Stomach smooth muscle (tissue), 2 donors: ENCODE results near the gene STARD3.

Experiments used
- H3K27ac ChIP-seq: one replicate; pipeline ENCODE4 v1.7.0; 2013; ENCODE audit warnings: mild to moderate bottlenecking, low read length, inconsistent platforms
- H3K27me3 ChIP-seq, 2 donors: one replicate each; pipeline ENCODE4 v1.7.0; 2013; ENCODE audit warnings: low read length in 2 of 2; ENCODE audit not compliant: insufficient read depth in 2 of 2, control insufficient read depth in 1 of 2
- H3K36me3 ChIP-seq, 2 donors: one replicate each; pipeline ENCODE4 v1.7.0; 2013; ENCODE audit warnings: low read length in 2 of 2; ENCODE audit not compliant: control insufficient read depth in 2 of 2, insufficient read depth in 2 of 2
- H3K4me1 ChIP-seq: one replicate; pipeline ENCODE4 v1.7.0; 2013; ENCODE audit warnings: low read length; ENCODE audit not compliant: control insufficient read depth, insufficient read depth
- H3K4me3 ChIP-seq, 2 donors: one replicate each; pipeline ENCODE4 v1.7.0; 2013; ENCODE audit warnings: low read length in 2 of 2
- H3K9ac ChIP-seq, 2 donors: one replicate each; pipeline ENCODE4 v1.7.0; 2013; ENCODE audit warnings: low read length in 2 of 2, mild to moderate bottlenecking in 1 of 2
- H3K9me3 ChIP-seq, 2 donors: one replicate each; pipeline ENCODE4 v1.7.0; 2013; ENCODE audit warnings: low read length in 2 of 2; ENCODE audit not compliant: control insufficient read depth in 2 of 2
- donor health status: healthy.
- donor health status: Pancreatic carcinoma.

STARD3 gene

GRCh38 chr17:39669897-39670735 is 33.2 kb downstream of the STARD3 start:
- no peaks in the 10 kb centered on the region for H3K36me3 ChIP-seq
- no peak overlapping the region for H3K4me3 ChIP-seq
- peaks cover 26% of the 10 kb centered on the region for H3K4me1 ChIP-seq
- H3K9me3 ChIP-seq, result no peaks in the 10 kb centered on the region
- no peak overlapping the region for H3K27ac ChIP-seq
- peaks cover 50 to 60% of the 10 kb centered on the region in 2 donors for H3K27me3 ChIP-seq
- H3K9ac ChIP-seq, result no peak overlapping the region

- Histone ChIP-seq H3K9me3 (no peaks in the 10 kb centered on the region), H3K4me3 (no peak overlapping the region), H3K4me1 (peaks cover 24% of the 10 kb centered on the region), H3K27me3 (peaks cover 48 to 57% of the 10 kb centered on the region in 2 donors), H3K9ac (no peak overlapping the region), H3K36me3 (no peaks in the 10 kb centered on the region), H3K27ac (no peak overlapping the region)
These were observed 33.8 kb downstream of the STARD3 start for GRCh38 chr17:39670746-39671145.

GRCh38 chr17:39671651-39672521 is 34.9 kb downstream of the STARD3 start:
- no peak overlapping the region for H3K27ac ChIP-seq
- H3K9me3 ChIP-seq, result no peaks in the 10 kb centered on the region
- peaks cover 38 to 47% of the 10 kb centered on the region in 2 donors for H3K27me3 ChIP-seq
- no peak overlapping the region for H3K4me3 ChIP-seq
- peaks cover 15% of the 10 kb centered on the region for H3K4me1 ChIP-seq
- H3K36me3 ChIP-seq, result no peaks in the 10 kb centered on the region
- no peak overlapping the region for H3K9ac ChIP-seq

- H3K9me3 ChIP-seq, result no peaks in the 10 kb centered on the region
- H3K4me1 ChIP-seq, result peaks cover 20% of the 10 kb centered on the region
- no peak overlapping the region for H3K4me3 ChIP-seq
- no peak overlapping the region for H3K9ac ChIP-seq
- H3K36me3 ChIP-seq, result no peaks in the 10 kb centered on the region
- no peak overlapping the region for H3K27ac ChIP-seq
- H3K27me3 ChIP-seq, result peaks cover 34 to 39% of the 10 kb centered on the region in 2 donors
These were observed 35.8 kb downstream of the STARD3 start for GRCh38 chr17:39672522-39673334.

- H3K4me1 ChIP-seq, result peaks cover 20% of the 10 kb centered on the region
- no peak overlapping the region for H3K27ac ChIP-seq
- H3K36me3 ChIP-seq, result no peaks in the 10 kb centered on the region
These were observed 36.6 kb downstream of the STARD3 start for GRCh38 chr17:39673335-39674081.

GRCh38 chr17:39674179-39674578 is 37.2 kb downstream of the STARD3 start:
- Histone ChIP-seq H3K4me1 (peaks cover 18% of the 10 kb centered on the region), H3K27me3 (peaks cover 26 to 29% of the 10 kb centered on the region in 2 donors), H3K36me3 (no peaks in the 10 kb centered on the region), H3K9ac (no peak overlapping the region), H3K9me3 (no peaks in the 10 kb centered on the region), H3K27ac (no peak overlapping the region), H3K4me3 (no peak overlapping the region)

More at GRCh38 chr17:39673335-39674081, 36.6 kb downstream of the STARD3 start:
- Histone ChIP-seq H3K4me3 (no peak overlapping the region), H3K27me3 (peaks cover 31 to 33% of the 10 kb centered on the region in 2 donors), H3K9ac (no peak overlapping the region), H3K9me3 (no peaks in the 10 kb centered on the region)

GRCh38 chr17:39674702-39675389 is 37.9 kb downstream of the STARD3 start:
- H3K27me3 ChIP-seq, result peaks cover 20 to 23% of the 10 kb centered on the region in 2 donors
- H3K4me3 ChIP-seq, result no peak overlapping the region
- H3K9me3 ChIP-seq, result no peaks in the 10 kb centered on the region
- H3K4me1 ChIP-seq, result peaks cover 18% of the 10 kb centered on the region
- H3K27ac ChIP-seq, result no peak overlapping the region
- no peaks in the 10 kb centered on the region for H3K36me3 ChIP-seq
- H3K9ac ChIP-seq, result no peak overlapping the region

- Histone ChIP-seq H3K27ac (no peak overlapping the region), H3K4me3 (no peak overlapping the region), H3K9ac (no peak overlapping the region), H3K4me1 (peaks cover 18% of the 10 kb centered on the region), H3K9me3 (no peaks in the 10 kb centered on the region), H3K27me3 (peaks cover 13 to 16% of the 10 kb centered on the region in 2 donors), H3K36me3 (peaks cover 0 to 3% of the 10 kb centered on the region in 2 donors)
These were observed 38.6 kb downstream of the STARD3 start for GRCh38 chr17:39675390-39676082.

GRCh38 chr17:39676198-39676819 is 39.4 kb downstream of the STARD3 start:
- Histone ChIP-seq H3K4me1 (peaks cover 18% of the 10 kb centered on the region), H3K4me3 (no peak overlapping the region), H3K9me3 (no peaks in the 10 kb centered on the region), H3K36me3 (peaks cover 0 to 4% of the 10 kb centered on the region in 2 donors), H3K9ac (no peak overlapping the region), H3K27me3 (peaks cover 8 to 9% of the 10 kb centered on the region in 2 donors), H3K27ac (no peak overlapping the region)
